ENCODE data around the gene HLA-DQA1. TPM values are rescaled to one million over a fixed set of nuclear protein-coding genes. Genes with fewer than 3 reads are reported as not detected.

The HLA-DQA1 gene
- total and polyA plus RNA-seq, 9 of the 15 experiments (the other 6 are each of a cell fraction or from before 2014, with no cell fraction given) = 0.04 to 0.49 TPM; not detected in 7

DNA sequence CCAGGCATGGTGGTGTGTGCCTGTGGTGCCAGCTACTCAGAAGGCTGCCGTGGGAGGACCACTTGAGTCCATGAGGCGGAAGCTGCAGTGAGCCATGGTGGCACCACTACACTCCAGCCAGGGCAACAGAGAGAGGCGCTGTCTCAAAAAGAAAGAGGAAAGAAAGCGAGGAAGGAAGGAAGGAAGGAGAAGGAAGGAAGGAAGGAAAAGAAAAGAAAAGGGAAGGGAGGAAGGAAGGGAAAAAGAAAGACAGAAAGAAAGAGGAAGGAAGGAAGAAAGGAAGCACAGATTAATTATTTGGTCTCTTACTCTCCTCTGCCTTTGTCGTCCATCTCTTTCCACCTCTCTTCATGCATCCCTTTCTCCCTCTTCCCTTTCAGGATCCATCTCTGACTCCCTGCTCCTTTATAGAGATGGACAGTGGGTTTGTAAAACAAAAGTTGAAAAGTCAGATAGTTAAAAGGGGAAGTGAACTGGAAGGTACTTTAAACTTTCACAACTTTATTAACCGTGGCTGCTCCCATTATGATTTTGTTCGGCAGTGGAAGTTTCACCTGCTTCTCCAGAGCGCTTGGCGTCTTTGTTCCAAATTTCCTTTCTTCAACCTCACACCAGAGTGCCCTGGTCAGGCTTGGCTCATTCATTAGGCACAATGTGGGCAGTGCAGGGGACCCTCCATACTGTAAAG, 1.5 kb downstream of the HLA-DQA1 start:
- WGBS (ENCODE audit: insufficient coverage, low coverage, missing lambda C conversion rate) = 0% methylated on average over 2 of the region's 9 CpGs
- no peak for TF ChIP-seq PHF21A (IDR thresholded peaks at IDR 0.05; ENCODE audit: borderline replicate concordance, low read depth)
- TF ChIP-seq, protein P1, sequence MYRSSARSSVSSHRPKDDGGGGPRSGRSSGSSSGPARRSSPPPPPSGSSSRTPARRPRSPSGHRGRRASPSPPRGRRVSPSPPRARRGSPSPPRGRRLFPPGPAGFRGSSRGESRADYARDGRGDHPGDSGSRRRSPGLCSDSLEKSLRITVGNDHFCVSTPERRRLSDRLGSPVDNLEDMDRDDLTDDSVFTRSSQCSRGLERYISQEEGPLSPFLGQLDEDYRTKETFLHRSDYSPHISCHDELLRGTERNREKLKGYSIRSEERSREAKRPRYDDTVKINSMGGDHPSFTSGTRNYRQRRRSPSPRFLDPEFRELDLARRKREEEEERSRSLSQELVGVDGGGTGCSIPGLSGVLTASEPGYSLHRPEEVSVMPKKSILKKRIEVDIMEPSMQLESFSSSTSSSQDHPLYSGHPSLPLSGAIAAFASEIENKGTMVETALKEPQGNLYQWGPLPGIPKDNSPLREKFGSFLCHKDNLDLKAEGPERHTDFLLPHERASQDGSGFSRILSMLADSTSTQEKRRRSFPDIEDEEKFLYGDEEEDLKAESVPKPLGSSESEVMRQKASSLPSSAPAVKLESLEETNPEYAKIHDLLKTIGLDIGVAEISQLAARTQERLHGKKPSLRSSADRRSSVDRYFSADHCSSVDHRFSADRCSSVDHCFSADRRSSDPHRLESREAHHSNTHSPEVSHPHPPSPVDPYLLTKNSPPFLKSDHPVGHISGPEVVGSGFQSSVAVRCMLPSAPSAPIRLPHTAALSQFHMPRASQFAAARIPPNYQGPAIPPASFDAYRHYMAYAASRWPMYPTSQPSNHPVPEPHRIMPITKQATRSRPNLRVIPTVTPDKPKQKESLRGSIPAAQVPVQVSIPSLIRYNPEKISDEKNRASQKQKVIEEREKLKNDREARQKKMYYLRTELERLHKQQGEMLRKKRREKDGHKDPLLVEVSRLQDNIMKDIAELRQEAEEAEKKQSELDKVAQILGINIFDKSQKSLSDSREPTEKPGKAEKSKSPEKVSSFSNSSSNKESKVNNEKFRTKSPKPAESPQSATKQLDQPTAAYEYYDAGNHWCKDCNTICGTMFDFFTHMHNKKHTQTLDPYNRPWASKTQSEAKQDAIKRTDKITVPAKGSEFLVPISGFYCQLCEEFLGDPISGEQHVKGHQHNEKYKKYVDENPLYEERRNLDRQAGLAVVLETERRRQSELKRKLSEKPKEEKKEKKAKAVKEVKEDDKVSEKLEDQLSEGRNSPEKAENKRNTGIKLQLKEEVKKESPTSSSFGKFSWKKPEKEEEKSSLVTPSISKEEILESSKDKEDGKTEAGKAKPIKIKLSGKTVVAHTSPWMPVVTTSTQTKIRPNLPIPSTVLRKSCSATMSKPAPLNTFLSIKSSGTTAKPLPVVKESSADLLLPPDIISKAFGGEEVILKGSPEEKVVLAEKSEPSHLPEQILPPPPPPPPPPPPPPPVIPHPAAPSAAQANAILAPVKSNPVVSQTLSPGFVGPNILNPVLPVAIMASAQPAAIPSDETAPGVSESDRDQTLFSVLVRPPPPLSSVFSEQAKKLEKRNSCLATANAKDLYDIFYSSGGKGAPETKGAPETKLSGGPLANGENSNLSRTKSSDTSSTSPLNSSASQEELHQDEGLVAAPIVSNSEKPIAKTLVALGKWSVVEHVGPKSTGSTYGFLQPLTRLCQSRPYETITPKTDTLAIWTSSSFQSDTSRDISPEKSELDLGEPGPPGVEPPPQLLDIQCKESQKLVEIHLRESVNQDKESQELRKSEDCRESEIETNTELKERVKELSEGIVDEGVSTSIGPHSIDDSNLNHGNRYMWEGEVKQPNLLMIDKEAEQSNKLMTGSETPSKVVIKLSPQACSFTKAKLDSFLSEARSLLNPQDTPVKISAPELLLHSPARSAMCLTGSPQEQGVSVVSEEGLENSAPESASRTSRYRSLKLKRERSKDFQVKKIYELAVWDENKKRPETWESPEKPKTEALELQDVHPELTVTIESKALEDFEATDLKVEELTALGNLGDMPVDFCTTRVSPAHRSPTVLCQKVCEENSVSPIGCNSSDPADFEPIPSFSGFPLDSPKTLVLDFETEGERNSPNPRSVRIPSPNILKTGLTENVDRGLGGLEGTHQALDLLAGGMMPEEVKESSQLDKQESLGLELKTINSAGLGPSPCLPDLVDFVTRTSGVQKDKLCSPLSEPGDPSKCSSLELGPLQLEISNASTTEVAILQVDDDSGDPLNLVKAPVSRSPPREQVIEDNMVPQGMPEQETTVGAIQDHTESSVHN (IDR thresholded peaks at IDR 0.05; ENCODE audit: borderline replicate concordance in 1 of 2, low read depth in 1 of 2) = no peak
- ChIA-PET POLR2A (no interaction called here), CTCF (ENCODE audit: low intra/inter-chr PET ratio) (no interaction called here)
- in situ Hi-C loops (cut with MboI) (loop anchor here (5.0 kb wide), 1 partner anchor 104 kb away; the partner anchor contains the start of gene HLA-DQA2), intact Hi-C loops (cut with micrococcal nuclease) (no loop called here)
- Histone ChIP-seq H3K79me2 (ENCODE audit: control insufficient read depth, insufficient read depth, low read length) (no peaks in the 10 kb centered on the region), H3K9me1 (ENCODE audit: control insufficient read depth, insufficient read depth, low read length) (no peaks in the 10 kb centered on the region), H3K4me2 (ENCODE audit: insufficient read depth, low read length) (no peak overlapping the region), H3K9ac (ENCODE audit: insufficient read depth in 1 of 2, low read depth in 2 of 2, low read length in 2 of 2) (no peak overlapping the region), H3K9me3 (replicated peaks; ENCODE audit: control insufficient read depth, insufficient read depth, low read depth, low read length) (no peaks in the 10 kb centered on the region), H3K4me1 (replicated peaks in 1 of 2; ENCODE audit: control insufficient read depth in 2 of 2, insufficient read depth in 2 of 2, low read length in 2 of 2) (no peaks in the 10 kb centered on the region), H2AFZ (ENCODE audit: low read depth, low read length) (no peak overlapping the region), H3K27ac (ENCODE audit: extremely low read depth, low read depth, low read length) (no peak overlapping the region), H3K4me3 (no peak overlapping the region), H4K20me1 (replicated peaks; ENCODE audit: control insufficient read depth, insufficient read depth, low read length) (no peaks in the 10 kb centered on the region), H3K36me3 (ENCODE audit: control insufficient read depth, insufficient read depth, low read length) (no peaks in the 10 kb centered on the region), H3K27me3 (ENCODE audit: control insufficient read depth in 2 of 2, insufficient read depth in 2 of 2, low read length in 2 of 2) (no peaks in the 10 kb centered on the region)
- no peak for ATAC-seq
- FAIRE-seq = no peak
- BruUV-seq (replicated peaks) = no TSS peak
- DNase-seq (ENCODE audit: extremely low read depth in 1 of 4, low spot score in 3 of 4) = no peak
